GM21576 (cell line): Measurements from ENCODE around the gene RPLP1.
"Not testable (repeated sequence)": the region's sequence is repeated elsewhere in the genome, so short reads cannot be mapped to it uniquely, and the experiment has no call there.

Experiments
- ATAC-seq: cut with Tn5 transposase; IDR thresholded peaks from one replicate; pipeline ENCODE4 v1.9.1; 2021; ENCODE audit warnings: mild to moderate bottlenecking, moderate library complexity; ENCODE audit not compliant: unreplicated experiment

Gene RPLP1

GRCh38 chr15:69436951-69437350 is 15.7 kb upstream of the RPLP1 start:
- ATAC-seq, result no peak

GRCh38 chr15:69439623-69440022 is 13.0 kb upstream of the RPLP1 start:
- no peak for ATAC-seq

- ATAC-seq, result no peak
Observed at GRCh38 chr15:69443032-69443611, 9.5 kb upstream of the RPLP1 start.

- ATAC-seq, result no peak
Observed at GRCh38 chr15:69444686-69445085, 7.9 kb upstream of the RPLP1 start.

GRCh38 chr15:69446953-69447352 is 5.7 kb upstream of the RPLP1 start:
- no peak for ATAC-seq

- not testable (repeated sequence) for ATAC-seq
Observed at GRCh38 chr15:69450221-69450620, 2.4 kb upstream of the RPLP1 start.

- no peak for ATAC-seq
Observed at GRCh38 chr15:69450968-69451695, 1.5 kb upstream of the RPLP1 start.

GRCh38 chr15:69451951-69452691 is 497 bp upstream of the RPLP1 start:
- peak; percentile 34 for ATAC-seq

GRCh38 chr15:69454953-69455352 is 2.3 kb downstream of the RPLP1 start:
- ATAC-seq, result no peak

GRCh38 chr15:69456208-69457166 is 3.9 kb downstream of the RPLP1 start:
- no peak for ATAC-seq

GRCh38 chr15:69457304-69458280 is 5.0 kb downstream of the RPLP1 start:
- no peak for ATAC-seq

- ATAC-seq, result no peak
Observed at GRCh38 chr15:69459066-69459465, 6.4 kb downstream of the RPLP1 start.

- no peak for ATAC-seq
Observed at GRCh38 chr15:69460481-69460880, 7.9 kb downstream of the RPLP1 start.

GRCh38 chr15:69462030-69462492 is 9.4 kb downstream of the RPLP1 start:
- ATAC-seq, result no peak

- ATAC-seq, result peak; percentile 77
Observed at GRCh38 chr15:69462493-69463181, 10.0 kb downstream of the RPLP1 start.

- no peak for ATAC-seq
Observed at GRCh38 chr15:69463182-69463756, 10.7 kb downstream of the RPLP1 start.

GRCh38 chr15:69465253-69465652 is 12.6 kb downstream of the RPLP1 start:
- ATAC-seq, result no peak

GRCh38 chr15:69466733-69467132 is 14.1 kb downstream of the RPLP1 start:
- ATAC-seq, result no peak

GRCh38 chr15:69467636-69468035 is 15.0 kb downstream of the RPLP1 start:
- ATAC-seq, result no peak
